A549 (cell line): ENCODE data around the gene FOXA1. TPM values are rescaled to one million over a fixed set of nuclear protein-coding genes. Genes with fewer than 3 reads are reported as not detected.
A peak's percentile ranks its signal among the peaks of the same experiment; 100 is the strongest.

Experiments used
- ATAC-seq, 2 experiments: fragments of 200-7000 bp in 1 of 2; fragments of >200 bp in 1 of 2; cut with Nextera tagmentation in 1 of 2; cut with Tn5 transposase in 1 of 2; 3 replicates each; pipeline versions ENCODE4 v1.8.0 to v1.9.1; 2018 to 2020; ENCODE audit warnings: mild to moderate bottlenecking in 1 of 2, moderate library complexity in 1 of 2
- CTCF ChIA-PET: fragments of 300-600 bp; sonication (Branson Sonifier 250); formaldehyde crosslinking; extraction: SDS; loops from one replicate; lab custom pipeline; 2021; ENCODE audit warnings: antibody characterized with exemption, inconsistent platforms; lab: Yijun Ruan, JAX
- POLR2A ChIA-PET: fragments of 350-600 bp; formaldehyde crosslinking; extraction: SDS; loops from one replicate; lab custom pipeline; 2021; ENCODE audit warnings: antibody characterized with exemption, inconsistent platforms; lab: Yijun Ruan, JAX
- DNase-seq, 2 experiments: peaks; one replicate each; pipeline versions ENCODE4 v3.0.0 to v3.0.0-alpha.2; 2011 to 2016; ENCODE audit warnings: low read depth in 1 of 2, low spot score in 1 of 2
- FAIRE-seq: peaks from 2 replicates; lab custom pipeline; 2011; peaks lifted over from hg19 to GRCh38; lab: Jason Lieb, UNC
- H3K27ac ChIP-seq, 2 experiments: fragments of >200 bp; sonication (Bioruptor Twin); formaldehyde crosslinking; 3 replicates each; pipeline ENCODE4 v1.5.1; 2016 to 2017
- H3K4me1 ChIP-seq: fragments of >200 bp; sonication (Bioruptor Twin); formaldehyde crosslinking; 3 replicates; pipeline ENCODE4 v1.6.1; 2016
- H3K4me2 ChIP-seq: fragments of >200 bp; sonication (Bioruptor Twin); formaldehyde crosslinking; 3 replicates; pipeline ENCODE4 v1.6.1; 2016
- H3K4me3 ChIP-seq: fragments of >200 bp; sonication (Bioruptor Twin); formaldehyde crosslinking; 3 replicates; pipeline ENCODE4 v1.5.1; 2016
- H3K9me3 ChIP-seq: fragments of >200 bp; sonication (Bioruptor Twin); formaldehyde crosslinking; 3 replicates; pipeline ENCODE4 v1.6.1; 2016
- ATOH8 ChIP-seq: fragments of 250-450 bp; sonication (Bioruptor Pico); IDR thresholded peaks from 2 replicates; pipeline ENCODE4 v1.5.0; 2020; ENCODE audit warnings: low read depth, mild to moderate bottlenecking, moderate library complexity
- BHLHE40 ChIP-seq: IDR thresholded peaks from 2 replicates; pipeline ENCODE4 v1.6.1; 2012; ENCODE audit warnings: low read depth, low read length, inconsistent platforms
- CHD4 ChIP-seq: fragments of 200-600 bp; sonication (generic); IDR thresholded peaks from 2 replicates; pipeline ENCODE4 v1.6.1; 2016; ENCODE audit warnings: antibody characterized with exemption, mild to moderate bottlenecking, borderline replicate concordance
- CTCF ChIP-seq: fragments of >200 bp; sonication (Bioruptor Twin); formaldehyde crosslinking; IDR thresholded peaks from 3 replicates; pipeline ENCODE4 v1.5.1; 2016
- E2F6 ChIP-seq: IDR thresholded peaks from 2 replicates; pipeline ENCODE4 v1.6.1; 2012; ENCODE audit warnings: low read depth, borderline replicate concordance
- ELK1 ChIP-seq: fragments of 150-350 bp; IDR thresholded peaks from 2 replicates; pipeline ENCODE4 v1.6.1; 2014; ENCODE audit warnings: low read depth, mild to moderate bottlenecking, low read length
- EP300 ChIP-seq, 2 experiments: fragments of >200 bp; sonication (Bioruptor Twin); formaldehyde crosslinking; IDR thresholded peaks; 2 replicates in 1 of 2; 3 replicates in 1 of 2; pipeline ENCODE4 v1.6.1; 2016 to 2017
- FOSB ChIP-seq: fragments of 250-450 bp; sonication (Bioruptor Pico); IDR thresholded peaks from 2 replicates; pipeline ENCODE4 v1.5.0; 2020; ENCODE audit warnings: mild to moderate bottlenecking, moderate library complexity
- FOSL2 ChIP-seq, 2 experiments: fragments of 450-650 bp in 1 of 2; fragments of >200 bp in 1 of 2; sonication (Bioruptor Twin) in 1 of 2; formaldehyde crosslinking; IDR thresholded peaks; 2 replicates each; pipeline versions ENCODE4 v1.5.0 to v1.6.1; 2016 to 2020; ENCODE audit warnings: mild to moderate bottlenecking in 1 of 2, moderate library complexity in 1 of 2
- FOXS1 ChIP-seq: fragments of 250-450 bp; sonication (Bioruptor Pico); IDR thresholded peaks from 2 replicates; pipeline ENCODE4 v1.5.0; 2020; ENCODE audit warnings: mild to moderate bottlenecking, moderate library complexity
- GATA3 ChIP-seq: IDR thresholded peaks from 2 replicates; pipeline ENCODE4 v1.6.1; 2012; ENCODE audit warnings: borderline replicate concordance
- HDAC2 ChIP-seq: fragments of 200-600 bp; sonication (generic); IDR thresholded peaks from 2 replicates; pipeline ENCODE4 v1.6.1; 2016
- HES2 ChIP-seq: fragments of >200 bp; sonication (Bioruptor Twin); formaldehyde crosslinking; IDR thresholded peaks from 2 replicates; pipeline ENCODE4 v1.6.1; 2016
- HEYL ChIP-seq: fragments of 250-450 bp; sonication (Bioruptor Pico); IDR thresholded peaks from 2 replicates; pipeline ENCODE4 v1.8.0; 2021; ENCODE audit warnings: mild to moderate bottlenecking, moderate library complexity
- HOXA7 ChIP-seq: fragments of 250-450 bp; sonication (Bioruptor Pico); IDR thresholded peaks from 2 replicates; pipeline ENCODE4 v1.5.0; 2020; ENCODE audit warnings: mild to moderate bottlenecking, moderate library complexity
- JUN ChIP-seq, 2 experiments: fragments of >200 bp; sonication (Bioruptor Twin); formaldehyde crosslinking; IDR thresholded peaks; 2 replicates in 1 of 2; 3 replicates in 1 of 2; pipeline ENCODE4 v1.6.1; 2016 to 2017
- JUNB ChIP-seq: fragments of >200 bp; sonication (Bioruptor Twin); formaldehyde crosslinking; IDR thresholded peaks from 2 replicates; pipeline ENCODE4 v1.6.1; 2016
- MAFK ChIP-seq: fragments of 450-650 bp; IDR thresholded peaks from 2 replicates; pipeline ENCODE4 v1.6.1; 2014; ENCODE audit not compliant: partially characterized antibody
- MYC ChIP-seq: IDR thresholded peaks from 2 replicates; pipeline ENCODE4 v1.6.1; 2012; ENCODE audit warnings: mild to moderate bottlenecking, inconsistent platforms, low read length, improper control_type of control experiment, borderline replicate concordance
- RAD21 ChIP-seq, 2 experiments: fragments of >200 bp in 1 of 2; sonication (Bioruptor Twin) in 1 of 2; formaldehyde crosslinking in 1 of 2; IDR thresholded peaks in 1 of 2; conservative IDR thresholded peaks in 1 of 2; 2 replicates in 1 of 2; 3 replicates in 1 of 2; pipeline ENCODE4 v1.6.1; 2012 to 2018; ENCODE audit warnings: inconsistent platforms in 1 of 2
- RNF2 ChIP-seq: fragments of 200-600 bp; sonication (generic); IDR thresholded peaks from 2 replicates; pipeline ENCODE4 v1.6.1; 2016; ENCODE audit warnings: low read depth, mild to moderate bottlenecking, antibody characterized with exemption, moderate library complexity, borderline replicate concordance
- TP53 ChIP-seq: fragments of 250-450 bp; sonication (Bioruptor Pico); IDR thresholded peaks from 2 replicates; pipeline ENCODE4 v1.5.0; 2021; ENCODE audit warnings: mild to moderate bottlenecking, moderate library complexity
- USF2 ChIP-seq: fragments of 450-650 bp; IDR thresholded peaks from 2 replicates; pipeline ENCODE4 v1.6.1; 2014; ENCODE audit warnings: antibody characterized with exemption
- WGBS: methylation state at CpG from one replicate; pipeline ENCODE4 v1.1.6; 2017; ENCODE audit errors: missing lambda C conversion rate; 5-methylcytosine and 5-hydroxymethylcytosine counted together
- polyA plus RNA-seq, 4 experiments: library from polyadenylated mRNA; depleted of rRNA in 3 of 4; stranded (reverse); fragments of >200 nt; fragmentation: RNase III in 1 of 4; extraction: RNeasy Plus Mini Kit Qiagen cat#74134 plus additional on column Dnase treatment in 1 of 4; gene quantifications; 2 replicates in 3 of 4; 3 replicates in 1 of 4; pipeline ENCODE4 v1.2.3, GENCODE V29; 2011 to 2017
- TF ChIP-seq, protein P1 (sequence below): fragments of >200 bp; sonication (Bioruptor Twin); formaldehyde crosslinking; IDR thresholded peaks from 3 replicates; pipeline ENCODE4 v1.6.1; 2016
- TF ChIP-seq, protein P2 (sequence below): IDR thresholded peaks from 2 replicates; pipeline ENCODE4 v1.6.1; 2012

The FOXA1 gene
- polyA plus RNA-seq, 2 of the 4 experiments (the other 2 are of a cell fraction), result 5.5 to 17.9 TPM

GRCh38 chr14:37550511-37550910 is 44.5 kb downstream of the FOXA1 start:
- FAIRE-seq, result no peak
- no peak for DNase-seq
- CTCF ChIA-PET, result no interaction called here
- Histone ChIP-seq H3K27ac (no peak overlapping the region), H3K4me3 (no peak overlapping the region), H3K4me2 (peak overlapping the region; percentile 23; the same call in 2 of the 3 replicates), H3K9me3 (peaks cover 7% of the 10 kb centered on the region; the same call in 1 of the 3 replicates), H3K4me1 (peaks cover 32% of the 10 kb centered on the region)
- WGBS, result 28% methylated on average over 5 of the region's 5 CpGs
- POLR2A ChIA-PET, result no interaction called here
- no peak for ATAC-seq
- TF ChIP-seq CHD4 (no peak), USF2 (no peak), BHLHE40 (no peak), HOXA7 (CRISPR knock-in tag) (no peak), HDAC2 (no peak), TP53 (CRISPR knock-in tag) (no peak), RNF2 (no peak), E2F6 (no peak), JUN (IDR thresholded peaks at IDR 0.05) (no peak), FOSB (CRISPR knock-in tag) (no peak), EP300 (IDR thresholded peaks at IDR 0.05) (no peak), GATA3 (no peak), HEYL (CRISPR knock-in tag) (no peak), JUNB (no peak)
- TF ChIP-seq, protein P1, sequence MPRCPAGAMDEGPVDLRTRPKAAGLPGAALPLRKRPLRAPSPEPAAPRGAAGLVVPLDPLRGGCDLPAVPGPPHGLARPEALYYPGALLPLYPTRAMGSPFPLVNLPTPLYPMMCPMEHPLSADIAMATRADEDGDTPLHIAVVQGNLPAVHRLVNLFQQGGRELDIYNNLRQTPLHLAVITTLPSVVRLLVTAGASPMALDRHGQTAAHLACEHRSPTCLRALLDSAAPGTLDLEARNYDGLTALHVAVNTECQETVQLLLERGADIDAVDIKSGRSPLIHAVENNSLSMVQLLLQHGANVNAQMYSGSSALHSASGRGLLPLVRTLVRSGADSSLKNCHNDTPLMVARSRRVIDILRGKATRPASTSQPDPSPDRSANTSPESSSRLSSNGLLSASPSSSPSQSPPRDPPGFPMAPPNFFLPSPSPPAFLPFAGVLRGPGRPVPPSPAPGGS, result no peak

DNA sequence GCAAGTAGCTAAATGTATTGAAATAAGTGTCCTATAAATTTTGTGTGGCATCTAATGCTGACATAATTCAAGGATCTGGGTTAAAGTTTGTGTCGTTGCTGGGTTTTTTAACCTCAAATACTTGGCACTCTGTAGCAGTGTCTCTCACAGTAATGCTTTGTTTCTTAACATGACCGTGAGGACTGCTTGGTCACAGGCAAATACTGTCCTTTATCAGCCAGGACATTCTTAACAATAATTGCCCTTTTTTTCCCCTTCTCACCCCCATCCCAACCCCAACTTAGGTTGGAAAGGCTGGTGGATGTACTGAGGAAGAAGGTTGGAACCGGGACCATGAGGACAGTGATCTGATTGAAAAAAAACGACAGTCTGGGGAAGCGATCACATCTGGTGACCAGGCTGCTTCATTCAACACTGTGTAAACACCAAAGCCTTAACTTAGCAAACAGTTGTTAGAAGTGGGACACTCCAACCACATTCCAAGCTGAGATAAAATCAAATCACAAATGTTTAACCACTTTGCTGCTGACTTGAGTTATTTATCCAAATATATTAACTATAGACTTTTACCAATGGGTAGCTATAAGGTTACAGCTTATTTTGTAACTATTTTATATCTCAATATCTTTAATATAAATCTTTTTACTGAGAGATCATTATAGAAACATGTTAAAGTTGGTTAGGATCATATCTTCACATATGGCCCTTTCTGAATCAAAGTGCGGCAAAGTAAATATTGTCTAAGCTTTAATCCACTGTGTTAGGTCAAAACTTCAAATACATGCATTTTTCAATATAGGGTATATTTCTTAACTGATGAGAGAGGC is 48.2 kb downstream of the FOXA1 start:
- CTCF ChIA-PET, result interaction anchor here (1.3 kb wide), 1 partner anchor 45 kb away, joined by 3 read pairs; no protein-coding TSS in a partner anchor
- 4% methylated on average over 6 of the region's 6 CpGs for WGBS
- peak overlapping the region; percentile 73 for H3K4me2 ChIP-seq
- no peak for TF ChIP-seq FOSL2 (IDR thresholded peaks at IDR 0.05)
- no peak; the same call in 1 of the 2 replicates for TF ChIP-seq FOSL2 (CRISPR knock-in tag; IDR thresholded peaks at IDR 0.05)
- TF ChIP-seq HES2, result no peak
- no peak for TF ChIP-seq CTCF
- TF ChIP-seq MAFK, result no peak
- TF ChIP-seq USF2, result no peak
- no peak; a peak in 3 of 5 replicates for TF ChIP-seq RAD21 (conservative IDR thresholded peaks at IDR 0.05 in 1 of 2, IDR thresholded peaks at IDR 0.05 in 1 of 2)
- no peak for TF ChIP-seq TP53 (CRISPR knock-in tag)
- peak; percentile 99 for TF ChIP-seq GATA3
- TF ChIP-seq ATOH8, result peak; percentile 40; the same call in 1 of the 2 replicates
- 0 out of 2 replicates have a peak, but pooled peaks have one; percentile 27 for TF ChIP-seq FOXS1 (CRISPR knock-in tag)
- no peak for TF ChIP-seq MYC
- TF ChIP-seq E2F6, result no peak
- TF ChIP-seq, protein P2, sequence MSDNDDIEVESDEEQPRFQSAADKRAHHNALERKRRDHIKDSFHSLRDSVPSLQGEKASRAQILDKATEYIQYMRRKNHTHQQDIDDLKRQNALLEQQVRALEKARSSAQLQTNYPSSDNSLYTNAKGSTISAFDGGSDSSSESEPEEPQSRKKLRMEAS, result peak; percentile 74
- no peak for TF ChIP-seq ELK1

More for the DNA sequence above, 48.2 kb downstream of the FOXA1 start:
- peak; percentile 18 to 80 for DNase-seq
- peak; percentile 82 for FAIRE-seq
- ATAC-seq, result peak; percentile 80 to 99
- Histone ChIP-seq H3K27ac (peak overlapping the region; percentile 52 to 54; a peak in 5 of 6 replicates), H3K4me3 (peak overlapping the region; percentile 24; the same call in 2 of the 3 replicates), H3K4me1 (peaks cover 40% of the 10 kb centered on the region), H3K9me3 (no peaks in the 10 kb centered on the region)
- POLR2A ChIA-PET, result no interaction called here
